PFSK-1 (cell line): Measurements from ENCODE around the gene ROBO1.

Experiments
- FOXP2 ChIP-seq: optimal IDR thresholded peaks from 2 replicates; pipeline ENCODE3; 2011; ENCODE audit warnings: borderline replicate concordance, control low read depth, inconsistent platforms; ENCODE audit not compliant: insufficient read depth; ENCODE audit errors: extremely low read length, extremely low read depth
- POLR2AphosphoS5 ChIP-seq: IDR thresholded peaks from 2 replicates; pipeline ENCODE4 v1.6.1; 2012; ENCODE audit warnings: low read depth, mild to moderate bottlenecking, control low read depth, low read length, moderate library complexity
- SIN3A ChIP-seq: IDR thresholded peaks from 2 replicates; pipeline ENCODE4 v1.6.1; 2012; ENCODE audit warnings: mild to moderate bottlenecking, low read length, moderate library complexity, borderline replicate concordance; ENCODE audit not compliant: insufficient read depth
- TF ChIP-seq, protein P1 (sequence below), 2 experiments: IDR thresholded peaks; 2 replicates each; pipeline versions ENCODE4 v1.6.1 to v1.8.0; 2011 to 2012; ENCODE audit warnings: low read depth in 2 of 2, low read length in 2 of 2, control low read depth in 1 of 2, inconsistent platforms in 1 of 2, mild to moderate bottlenecking in 1 of 2, moderate library complexity in 1 of 2; ENCODE audit not compliant: insufficient read depth in 1 of 2

DNA sequence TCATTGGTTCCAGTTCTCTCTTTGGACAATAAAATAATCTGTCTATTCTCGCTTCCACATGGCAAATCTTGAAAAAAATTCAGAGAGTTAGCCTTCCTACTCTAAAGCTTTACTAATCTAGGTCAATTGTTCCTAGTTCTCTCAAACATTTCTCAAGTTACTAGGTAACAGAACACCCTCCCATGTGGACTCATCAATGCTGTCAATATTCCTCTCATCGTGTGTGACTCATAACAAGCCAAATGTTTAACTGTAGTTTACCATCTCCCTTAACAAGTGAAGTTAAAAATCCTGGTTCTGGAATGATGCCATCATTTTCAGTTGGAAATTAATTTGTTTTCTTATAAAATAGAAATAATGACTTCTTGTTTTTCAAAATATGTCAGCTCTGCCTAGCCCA is 438.6 kb downstream of the ROBO1 start:
- TF ChIP-seq POLR2AphosphoS5 (no peak), FOXP2 (no peak), SIN3A (no peak)
- TF ChIP-seq, protein P1, sequence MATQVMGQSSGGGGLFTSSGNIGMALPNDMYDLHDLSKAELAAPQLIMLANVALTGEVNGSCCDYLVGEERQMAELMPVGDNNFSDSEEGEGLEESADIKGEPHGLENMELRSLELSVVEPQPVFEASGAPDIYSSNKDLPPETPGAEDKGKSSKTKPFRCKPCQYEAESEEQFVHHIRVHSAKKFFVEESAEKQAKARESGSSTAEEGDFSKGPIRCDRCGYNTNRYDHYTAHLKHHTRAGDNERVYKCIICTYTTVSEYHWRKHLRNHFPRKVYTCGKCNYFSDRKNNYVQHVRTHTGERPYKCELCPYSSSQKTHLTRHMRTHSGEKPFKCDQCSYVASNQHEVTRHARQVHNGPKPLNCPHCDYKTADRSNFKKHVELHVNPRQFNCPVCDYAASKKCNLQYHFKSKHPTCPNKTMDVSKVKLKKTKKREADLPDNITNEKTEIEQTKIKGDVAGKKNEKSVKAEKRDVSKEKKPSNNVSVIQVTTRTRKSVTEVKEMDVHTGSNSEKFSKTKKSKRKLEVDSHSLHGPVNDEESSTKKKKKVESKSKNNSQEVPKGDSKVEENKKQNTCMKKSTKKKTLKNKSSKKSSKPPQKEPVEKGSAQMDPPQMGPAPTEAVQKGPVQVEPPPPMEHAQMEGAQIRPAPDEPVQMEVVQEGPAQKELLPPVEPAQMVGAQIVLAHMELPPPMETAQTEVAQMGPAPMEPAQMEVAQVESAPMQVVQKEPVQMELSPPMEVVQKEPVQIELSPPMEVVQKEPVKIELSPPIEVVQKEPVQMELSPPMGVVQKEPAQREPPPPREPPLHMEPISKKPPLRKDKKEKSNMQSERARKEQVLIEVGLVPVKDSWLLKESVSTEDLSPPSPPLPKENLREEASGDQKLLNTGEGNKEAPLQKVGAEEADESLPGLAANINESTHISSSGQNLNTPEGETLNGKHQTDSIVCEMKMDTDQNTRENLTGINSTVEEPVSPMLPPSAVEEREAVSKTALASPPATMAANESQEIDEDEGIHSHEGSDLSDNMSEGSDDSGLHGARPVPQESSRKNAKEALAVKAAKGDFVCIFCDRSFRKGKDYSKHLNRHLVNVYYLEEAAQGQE (IDR thresholded peaks at IDR 0.05; ENCODE audit: insufficient read depth in 1 of 2, low read depth in 2 of 2, low read length in 2 of 2), result no peak
